Activated CD8-positive, alpha-beta T cell treated with anti-CD3 and anti-CD28 coated beads for 36 hours (primary cell): Measurements from ENCODE around the gene NPR1. TPM values are rescaled to one million over a fixed set of nuclear protein-coding genes. Genes with fewer than 3 reads are reported as not detected.

Experiments used
- ATAC-seq: fragments of 200-7000 bp; cut with Tn5 transposase; one replicate; pipeline ENCODE4 v1.10.0; 2021; ENCODE audit warnings: mild to moderate bottlenecking, moderate library complexity
- CTCF ChIA-PET: fragments of 350-600 bp; sonication (Branson Sonifier 250); formaldehyde crosslinking; loops from one replicate; lab custom pipeline; 2021; ENCODE audit warnings: antibody characterized with exemption; lab: Charles Lee
- POLR2A ChIA-PET: fragments of 350-600 bp; sonication (Branson Sonifier 250); formaldehyde crosslinking; loops from one replicate; lab custom pipeline; 2021; ENCODE audit warnings: antibody characterized with exemption; lab: Charles Lee
- DNase-seq: peaks from one replicate; pipeline ENCODE4 v3.0.0-alpha.2; 2020
- H3K27ac Mint-ChIP-seq: one replicate; pipeline ENCODE4 v1.8.0; 2021; ENCODE audit warnings: mild to moderate bottlenecking, mixed read lengths
- H3K27me3 Mint-ChIP-seq: one replicate; pipeline ENCODE4 v1.8.0; 2021; ENCODE audit warnings: mixed read lengths
- H3K36me3 Mint-ChIP-seq: one replicate; pipeline ENCODE4 v1.8.0; 2021; ENCODE audit warnings: low read depth, mixed read lengths
- H3K4me1 Mint-ChIP-seq: one replicate; pipeline ENCODE4 v1.8.0; 2021; ENCODE audit warnings: low read depth, mixed read lengths
- H3K4me3 Mint-ChIP-seq: one replicate; pipeline ENCODE4 v1.8.0; 2021; ENCODE audit warnings: mild to moderate bottlenecking, moderate library complexity, mixed read lengths
- H3K9me3 Mint-ChIP-seq: one replicate; pipeline ENCODE4 v1.8.0; 2021; ENCODE audit warnings: mixed read lengths
- intact Hi-C: fragments of 100-400 bp; cut with micrococcal nuclease; formaldehyde crosslinking; loops from one replicate; pipeline ENCODE4 v1.10.0; 2022
- total RNA-seq, 2 experiments: library from RNA; stranded (reverse); gene quantifications; one replicate each; pipeline ENCODE4 v1.2.3, GENCODE V29; 2021
- TF ChIP-seq, protein P1 (sequence below): fragments of 200-600 bp; IDR thresholded peaks from one replicate; pipeline ENCODE4 v1.8.0; 2022; ENCODE audit warnings: antibody characterized with exemption, mild to moderate bottlenecking

The NPR1 gene
- total RNA-seq, 2 experiments from 2014 or later: not detected

DNA sequence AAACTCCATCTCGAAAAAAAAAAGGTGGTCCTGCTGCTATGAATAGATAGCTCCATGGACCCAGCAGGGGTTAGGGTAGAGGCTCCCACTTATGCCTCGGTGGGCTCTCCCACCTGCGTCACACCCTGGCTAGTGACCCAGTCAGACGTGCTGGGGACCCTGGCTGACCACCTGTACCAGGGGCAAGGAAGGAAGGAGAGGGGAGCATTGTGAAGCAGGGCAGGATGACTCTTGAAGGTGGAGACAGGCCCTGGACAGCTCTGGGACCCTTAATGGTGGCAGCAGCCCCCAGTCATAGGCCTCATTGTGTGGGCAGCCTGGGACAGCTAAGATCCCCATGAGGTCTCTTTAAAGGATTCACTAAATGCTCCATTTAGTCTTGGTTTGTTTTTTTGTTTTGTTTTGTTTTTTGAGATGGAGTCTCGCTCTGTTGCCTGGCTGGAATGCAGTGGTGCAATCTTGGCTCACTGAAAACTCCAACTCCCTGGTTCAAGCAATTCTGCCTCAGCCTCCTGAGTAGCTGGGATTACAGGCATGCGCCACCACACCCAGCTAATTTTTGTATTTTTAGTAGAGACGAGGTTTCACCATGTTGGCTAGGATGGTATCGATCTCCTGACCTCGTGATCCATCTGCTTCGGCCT lies 30.4 kb upstream of the NPR1 start:
- peaks cover 56% of the 10 kb centered on the region for H3K4me1 Mint-ChIP-seq
- POLR2A ChIA-PET: interaction anchor here (0.7 to 7.7 kb wide), 8 partner anchors 9 to 76 kb away, joined by 3 to 72 read pairs (median 3); partner anchors contain the start of genes CHTOP and SNAPIN

DNA sequence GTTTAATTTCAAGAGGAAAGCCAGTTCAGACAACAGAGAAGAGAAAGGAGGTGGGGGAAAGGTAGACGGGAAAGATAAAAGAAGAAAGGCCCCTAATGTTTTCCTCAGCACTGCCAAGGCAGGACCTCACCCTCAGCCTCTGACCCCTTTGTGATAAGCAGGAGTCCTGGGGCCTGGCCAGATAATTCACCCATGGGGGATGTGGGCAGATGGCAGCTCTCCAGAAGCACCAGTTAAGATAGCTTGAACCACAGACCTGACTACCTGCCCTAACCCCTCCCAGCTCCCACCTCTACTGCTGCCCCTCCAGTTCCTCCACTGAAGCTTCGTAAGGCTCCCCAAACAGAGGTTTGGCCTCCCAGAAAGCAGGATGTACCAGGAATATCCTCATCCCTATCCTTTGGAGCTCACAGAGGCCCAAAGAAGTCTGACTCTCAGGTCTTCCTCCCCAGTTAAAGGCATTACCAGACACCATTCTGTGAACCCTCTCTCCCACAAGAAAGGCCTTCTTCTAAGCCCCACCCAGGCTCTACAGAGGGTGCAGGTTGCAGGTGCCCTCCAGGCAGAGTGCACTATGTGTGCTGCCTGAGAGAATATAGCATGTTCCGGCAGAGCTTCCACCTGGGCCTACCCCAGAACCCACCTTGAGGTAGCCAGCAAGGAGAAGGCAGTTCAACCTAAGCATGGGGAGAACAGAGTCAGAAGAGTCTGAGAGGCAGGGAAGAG lies 29.2 kb upstream of the NPR1 start:
- H3K4me1 Mint-ChIP-seq: peaks cover 48% of the 10 kb centered on the region
- DNase-seq (no peak), ATAC-seq (peak; percentile 65)
- peak overlapping the region; percentile 86 for H3K27ac Mint-ChIP-seq
- intact Hi-C loops: no loop called here
- no peaks in the 10 kb centered on the region for H3K9me3 Mint-ChIP-seq
- no peaks in the 10 kb centered on the region for H3K27me3 Mint-ChIP-seq
- TF ChIP-seq, protein P1, sequence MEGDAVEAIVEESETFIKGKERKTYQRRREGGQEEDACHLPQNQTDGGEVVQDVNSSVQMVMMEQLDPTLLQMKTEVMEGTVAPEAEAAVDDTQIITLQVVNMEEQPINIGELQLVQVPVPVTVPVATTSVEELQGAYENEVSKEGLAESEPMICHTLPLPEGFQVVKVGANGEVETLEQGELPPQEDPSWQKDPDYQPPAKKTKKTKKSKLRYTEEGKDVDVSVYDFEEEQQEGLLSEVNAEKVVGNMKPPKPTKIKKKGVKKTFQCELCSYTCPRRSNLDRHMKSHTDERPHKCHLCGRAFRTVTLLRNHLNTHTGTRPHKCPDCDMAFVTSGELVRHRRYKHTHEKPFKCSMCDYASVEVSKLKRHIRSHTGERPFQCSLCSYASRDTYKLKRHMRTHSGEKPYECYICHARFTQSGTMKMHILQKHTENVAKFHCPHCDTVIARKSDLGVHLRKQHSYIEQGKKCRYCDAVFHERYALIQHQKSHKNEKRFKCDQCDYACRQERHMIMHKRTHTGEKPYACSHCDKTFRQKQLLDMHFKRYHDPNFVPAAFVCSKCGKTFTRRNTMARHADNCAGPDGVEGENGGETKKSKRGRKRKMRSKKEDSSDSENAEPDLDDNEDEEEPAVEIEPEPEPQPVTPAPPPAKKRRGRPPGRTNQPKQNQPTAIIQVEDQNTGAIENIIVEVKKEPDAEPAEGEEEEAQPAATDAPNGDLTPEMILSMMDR: no peak
- H3K36me3 Mint-ChIP-seq: peaks cover 36% of the 10 kb centered on the region
- H3K4me3 Mint-ChIP-seq: no peak overlapping the region
- CTCF ChIA-PET: interaction anchor here (1.0 to 1.5 kb wide), 2 partner anchors 15 to 22 kb away, joined by 4 to 6 read pairs; partner anchors contain the start of genes CHTOP and ILF2
- POLR2A ChIA-PET: interaction anchor here (0.8 to 7.7 kb wide), 8 partner anchors 10 to 341 kb away, joined by 3 to 72 read pairs (median 4); partner anchors contain the start of genes CHTOP and RPS27

More for the DNA sequence above, 30.4 kb upstream of the NPR1 start:
- H3K36me3 Mint-ChIP-seq: peaks cover 47% of the 10 kb centered on the region
- DNase-seq (no peak), ATAC-seq (no peak)
- intact Hi-C loops: no loop called here
- TF ChIP-seq, protein P1: no peak
- H3K9me3 Mint-ChIP-seq: no peaks in the 10 kb centered on the region
- H3K27ac Mint-ChIP-seq: peak overlapping the region; percentile 86
- no peaks in the 10 kb centered on the region for H3K27me3 Mint-ChIP-seq
- H3K4me3 Mint-ChIP-seq: no peak overlapping the region
- CTCF ChIA-PET: interaction anchor here (0.9 to 1.5 kb wide), 3 partner anchors 24 to 138 kb away, joined by 4 to 6 read pairs (median 4); partner anchors contain the start of gene ILF2

DNA sequence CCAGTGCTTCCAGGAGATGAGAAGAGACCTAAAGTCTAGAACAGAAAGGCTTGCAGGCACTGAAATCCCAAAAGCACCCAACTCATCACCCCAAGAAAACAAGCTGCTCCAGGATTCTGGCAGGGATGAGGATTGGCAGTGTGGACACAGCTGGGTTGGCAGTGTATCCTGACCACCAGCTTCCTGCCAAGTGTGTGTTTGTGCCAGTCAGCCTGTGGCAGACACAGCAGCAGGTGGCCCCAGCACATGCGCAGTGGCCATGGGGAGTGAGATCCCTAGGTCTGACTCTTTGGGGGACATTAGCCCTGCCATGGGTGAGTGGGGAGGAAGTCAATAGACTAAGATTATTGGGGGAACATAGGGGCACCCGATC lies 28.6 kb upstream of the NPR1 start:
- H3K4me1 Mint-ChIP-seq: peaks cover 43% of the 10 kb centered on the region
- no peaks in the 10 kb centered on the region for H3K27me3 Mint-ChIP-seq
- H3K36me3 Mint-ChIP-seq: peaks cover 31% of the 10 kb centered on the region
- no peak overlapping the region for H3K4me3 Mint-ChIP-seq
- TF ChIP-seq, protein P1: no peak
- H3K27ac Mint-ChIP-seq: peak overlapping the region; percentile 86
- ChIA-PET POLR2A (interaction anchor here (0.9 to 7.7 kb wide), 5 partner anchors 11 to 341 kb away, joined by 3 to 72 read pairs (median 8); partner anchors contain the start of genes CHTOP and RPS27), CTCF (interaction anchor here (1.0 kb wide), 1 partner anchor 15 kb away, joined by 4 read pairs; the partner anchor contains the start of gene CHTOP)
- DNase-seq (no peak), ATAC-seq (peak; percentile 35)
- intact Hi-C loops: no loop called here
- no peaks in the 10 kb centered on the region for H3K9me3 Mint-ChIP-seq

DNA sequence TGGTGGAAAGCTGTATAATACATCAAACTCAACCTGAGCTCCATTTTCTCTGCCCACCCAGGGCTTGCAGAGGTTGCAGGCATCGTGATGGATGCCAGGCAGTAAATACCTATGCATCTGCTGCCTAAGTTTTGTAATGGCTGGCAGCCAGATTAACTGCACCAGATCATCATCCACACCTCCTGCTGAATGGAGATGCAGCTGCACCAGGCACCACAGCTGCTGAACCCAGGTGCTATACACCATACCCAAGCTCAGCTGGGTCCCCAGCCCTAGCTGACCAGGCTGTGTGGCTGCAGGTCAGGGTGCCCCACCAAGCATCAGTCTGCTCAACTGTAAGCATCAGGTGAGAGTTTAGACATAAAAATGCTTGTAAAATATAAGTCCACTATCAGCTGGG lies 26.7 kb upstream of the NPR1 start:
- peaks cover 28% of the 10 kb centered on the region for H3K4me1 Mint-ChIP-seq
- ChIA-PET CTCF (interaction anchor here (1.0 to 1.2 kb wide), 6 partner anchors 12 to 141 kb away, joined by 3 to 8 read pairs (median 3); no protein-coding TSS in a partner anchor), POLR2A (interaction anchor here (1.0 to 7.7 kb wide), 4 partner anchors 8 to 18 kb away, joined by 4 to 72 read pairs (median 9); partner anchors contain the start of gene CHTOP)
- H3K27me3 Mint-ChIP-seq: no peaks in the 10 kb centered on the region
- TF ChIP-seq, protein P1: no peak
- H3K9me3 Mint-ChIP-seq: no peaks in the 10 kb centered on the region
- no peak overlapping the region for H3K27ac Mint-ChIP-seq
- no peak for ATAC-seq
- H3K36me3 Mint-ChIP-seq: peaks cover 12% of the 10 kb centered on the region
- intact Hi-C loops: no loop called here
- DNase-seq: no peak
- no peak overlapping the region for H3K4me3 Mint-ChIP-seq
